ENCODE data around the gene CADM2.

Gene CADM2

GRCh38 chr3:85189731-85190130, 230.9 kb downstream of the CADM2 start:
- no peak for DNase-seq (ENCODE audit: low read depth)

- no peak for DNase-seq (ENCODE audit: low read depth)
Observed at GRCh38 chr3:85193565-85193964, 234.8 kb downstream of the CADM2 start.

GRCh38 chr3:85208650-85209049, 249.9 kb downstream of the CADM2 start:
- DNase-seq (ENCODE audit: low read depth): no peak

GRCh38 chr3:85210540-85210939, 251.8 kb downstream of the CADM2 start:
- no peak for DNase-seq (ENCODE audit: low read depth)

- DNase-seq (ENCODE audit: low read depth): no peak
Observed at GRCh38 chr3:85228966-85229365, 270.2 kb downstream of the CADM2 start.

- no peak for DNase-seq (ENCODE audit: low read depth)
Observed at GRCh38 chr3:85244091-85244490, 285.3 kb downstream of the CADM2 start.

GRCh38 chr3:85244519-85244918, 285.7 kb downstream of the CADM2 start:
- no peak for DNase-seq (ENCODE audit: low read depth)

- no peak for DNase-seq (ENCODE audit: low read depth)
Observed at GRCh38 chr3:85251766-85252165, 293.0 kb downstream of the CADM2 start.

GRCh38 chr3:85252686-85253085, 293.9 kb downstream of the CADM2 start:
- no peak for DNase-seq (ENCODE audit: low read depth)

- no peak for DNase-seq (ENCODE audit: low read depth)
Observed at GRCh38 chr3:85254738-85255137, 295.9 kb downstream of the CADM2 start.

GRCh38 chr3:85255949-85256348, 297.2 kb downstream of the CADM2 start:
- DNase-seq (ENCODE audit: low read depth): no peak

- DNase-seq (ENCODE audit: low read depth): no peak
Observed at GRCh38 chr3:85258326-85258725, 299.5 kb downstream of the CADM2 start.

GRCh38 chr3:85258819-85259218, 300.0 kb downstream of the CADM2 start:
- DNase-seq (ENCODE audit: low read depth): no peak

GRCh38 chr3:85259748-85260147, 301.0 kb downstream of the CADM2 start:
- DNase-seq (ENCODE audit: low read depth): no peak

GRCh38 chr3:85264381-85264780, 305.6 kb downstream of the CADM2 start:
- DNase-seq (ENCODE audit: low read depth): no peak

GRCh38 chr3:85270488-85270887, 311.7 kb downstream of the CADM2 start:
- DNase-seq (ENCODE audit: low read depth): no peak

- DNase-seq (ENCODE audit: low read depth): no peak
Observed at GRCh38 chr3:85271911-85272310, 313.1 kb downstream of the CADM2 start.

- DNase-seq (ENCODE audit: low read depth): no peak
Observed at GRCh38 chr3:85288257-85288656, 329.5 kb downstream of the CADM2 start.

GRCh38 chr3:85297291-85297690, 338.5 kb downstream of the CADM2 start:
- DNase-seq (ENCODE audit: low read depth): no peak

- DNase-seq (ENCODE audit: low read depth): no peak
Observed at GRCh38 chr3:85298032-85298431, 339.2 kb downstream of the CADM2 start.

GRCh38 chr3:85303156-85303555, 344.4 kb downstream of the CADM2 start:
- DNase-seq (ENCODE audit: low read depth): no peak

GRCh38 chr3:85304360-85304964, 345.7 kb downstream of the CADM2 start:
- DNase-seq (ENCODE audit: low read depth): no peak

GRCh38 chr3:85312331-85312730, 353.5 kb downstream of the CADM2 start:
- no peak for DNase-seq (ENCODE audit: low read depth)

GRCh38 chr3:85313380-85313779, 354.6 kb downstream of the CADM2 start:
- no peak for DNase-seq (ENCODE audit: low read depth)

GRCh38 chr3:85316252-85316651, 357.5 kb downstream of the CADM2 start:
- no peak for DNase-seq (ENCODE audit: low read depth)

Measured in T-helper 22 cell (primary cell).